ENCODE data around the gene GLUD1.
"Not testable (repeated sequence)": the region's sequence is repeated elsewhere in the genome, so short reads cannot be mapped to it uniquely, and the experiment has no call there.

Gene GLUD1

GRCh38 chr10:87038286-87038717 is 56.3 kb downstream of the GLUD1 start:
- DNase-seq, result no peak

DNA sequence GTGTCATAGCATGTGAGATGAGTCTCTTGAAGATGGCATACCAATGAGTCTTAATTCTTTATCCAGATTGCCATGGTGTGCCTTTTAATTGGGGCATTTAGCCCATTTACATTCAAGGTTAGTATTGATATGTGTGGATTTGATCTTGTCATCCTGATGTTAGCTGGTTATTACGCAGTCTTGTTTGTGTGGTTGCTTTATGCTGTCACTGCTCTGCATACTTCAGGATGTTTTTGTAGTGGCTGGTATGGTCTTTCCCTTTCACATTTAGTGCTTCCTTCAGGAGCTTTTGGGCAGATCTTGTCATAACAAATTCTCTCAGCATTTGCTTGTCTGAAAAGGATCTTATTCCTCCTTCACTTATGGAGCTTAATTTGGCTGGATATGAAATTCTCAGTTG is 58.0 kb downstream of the GLUD1 start:
- DNase-seq, result no peak

DNA sequence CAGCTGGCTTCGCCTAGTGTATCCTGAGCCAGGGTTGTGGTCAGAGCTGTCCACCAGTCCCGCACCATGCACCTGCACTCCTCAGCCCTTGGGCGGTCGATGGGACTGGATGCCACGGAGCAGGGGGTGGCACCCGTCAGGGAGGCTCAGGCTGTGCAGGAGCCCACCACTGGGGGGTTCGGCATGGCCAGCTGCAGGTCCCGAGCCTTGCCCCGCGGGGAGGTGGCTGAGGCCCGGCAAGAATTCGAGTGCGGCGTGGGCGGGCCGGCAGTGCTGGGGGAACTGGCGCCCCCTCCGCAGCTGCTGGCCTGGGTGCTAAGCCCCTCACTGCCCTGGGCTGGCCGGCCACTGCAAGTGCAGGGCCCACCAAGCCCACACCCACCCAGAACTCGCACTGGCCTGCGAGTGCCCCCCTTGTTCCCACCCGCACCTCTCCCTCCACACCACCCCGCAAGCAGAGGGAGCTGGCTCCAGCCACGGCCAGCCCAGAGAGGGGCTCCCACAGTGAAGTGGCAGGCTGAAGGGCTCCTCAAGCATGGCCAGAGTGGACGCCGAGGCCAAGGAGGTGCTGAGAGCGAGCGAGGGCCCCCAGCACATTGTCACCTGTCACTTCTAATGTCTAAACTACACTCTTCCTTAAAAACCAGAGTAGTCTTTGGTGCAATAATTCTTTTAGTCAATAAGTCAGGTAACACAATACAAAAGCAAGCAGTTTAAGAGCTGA is 63.6 kb downstream of the GLUD1 start:
- no peak for DNase-seq

DNA sequence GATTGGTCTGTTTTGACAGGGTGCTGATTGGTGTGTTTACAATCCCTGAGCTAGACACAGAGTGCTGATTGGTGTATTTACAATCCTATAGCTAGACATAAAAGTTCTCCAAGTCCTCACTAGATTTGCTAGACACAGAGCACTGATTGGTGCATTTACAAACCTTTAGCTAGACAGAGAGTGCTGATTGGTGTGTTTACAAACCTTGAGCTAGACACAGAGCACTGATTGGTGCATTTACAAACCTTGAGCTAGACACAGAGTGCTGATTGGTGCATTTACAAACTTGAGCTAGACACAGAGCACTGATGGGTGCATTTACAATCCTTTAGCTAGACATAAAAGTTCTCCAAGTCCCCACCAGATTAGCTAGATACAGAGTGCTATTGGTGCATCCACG is 64.2 kb downstream of the GLUD1 start:
- not testable (repeated sequence) for DNase-seq

- not testable (repeated sequence) for DNase-seq
These were observed 67.7 kb downstream of the GLUD1 start for GRCh38 chr10:87026747-87027508.

GRCh38 chr10:87025285-87025958 is 69.2 kb downstream of the GLUD1 start:
- not testable (repeated sequence) for DNase-seq

GRCh38 chr10:87020056-87020455 is 74.6 kb downstream of the GLUD1 start, which contains the start of gene FAM25A:
Gene FAM25A, plus strand, starts transcription at chr10:87020294. Its CDS starts 31 bp downstream, at chr10:87020325.
- not testable (repeated sequence) for DNase-seq

DNA sequence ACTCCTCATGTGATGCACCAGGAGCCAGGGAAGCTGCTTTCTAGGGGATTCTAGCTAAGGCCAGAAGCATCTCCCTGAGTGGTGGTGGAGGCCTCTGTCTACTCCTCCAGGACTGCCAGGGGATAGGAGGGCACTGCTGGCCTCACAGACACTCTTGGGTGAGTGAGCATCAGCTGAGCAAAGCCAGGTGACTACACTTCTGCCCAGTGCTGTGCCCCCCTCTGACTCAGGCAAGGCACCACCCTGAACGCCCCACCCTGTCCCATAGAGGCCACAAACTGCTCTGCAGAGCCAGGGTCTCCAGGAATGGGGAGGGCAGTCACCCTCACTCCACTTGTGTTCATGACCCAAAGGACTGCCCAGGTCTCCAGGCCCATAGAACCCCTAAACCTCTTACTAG is 75.1 kb downstream of the GLUD1 start:
- DNase-seq, result not testable (repeated sequence)

DNA sequence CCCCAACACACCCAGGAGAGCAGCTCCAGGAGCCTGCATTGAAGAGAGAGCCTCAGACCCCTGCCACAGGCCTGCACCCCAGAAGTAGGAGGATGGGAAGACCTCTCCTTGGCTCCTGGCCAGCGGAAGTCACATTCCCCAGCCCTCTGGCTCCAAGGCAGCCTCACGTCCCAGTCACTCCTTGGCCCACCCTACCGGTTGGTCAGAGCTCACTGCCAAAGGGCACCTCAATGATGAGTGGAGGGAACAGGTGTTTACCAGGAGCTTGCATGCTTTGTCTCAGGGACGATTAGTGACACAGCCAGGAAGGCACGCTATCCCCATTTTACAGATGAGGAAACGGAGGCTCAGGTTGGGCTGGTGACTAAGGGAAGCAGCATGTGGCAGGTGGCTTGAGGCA is 75.6 kb downstream of the GLUD1 start:
- not testable (repeated sequence) for DNase-seq

DNA sequence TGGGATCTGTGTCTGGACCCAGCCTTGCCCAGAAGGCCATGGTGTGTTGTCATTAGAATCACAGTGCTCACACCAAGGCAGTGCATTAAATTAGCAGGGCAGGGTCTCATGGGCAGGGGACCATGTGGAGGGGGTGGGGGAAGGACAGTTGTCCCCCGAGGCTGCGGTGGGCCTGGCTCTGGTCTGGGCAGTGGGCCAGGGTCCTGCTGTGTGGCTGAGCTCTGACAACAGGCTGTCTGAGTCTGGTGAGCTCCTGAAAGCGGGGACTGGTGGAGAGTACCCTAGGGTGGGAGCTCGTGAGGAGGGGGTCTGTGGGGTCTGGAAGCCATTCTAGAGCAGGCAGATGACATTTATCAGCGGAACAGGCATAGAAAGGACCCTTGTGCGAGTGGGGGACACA is 76.5 kb downstream of the GLUD1 start:
- not testable (repeated sequence) for DNase-seq

- DNase-seq, result not testable (repeated sequence)
These were observed 79.5 kb downstream of the GLUD1 start for GRCh38 chr10:87014986-87015716.

- DNase-seq, result not testable (repeated sequence)
These were observed 81.1 kb downstream of the GLUD1 start for GRCh38 chr10:87013528-87013927.

DNA sequence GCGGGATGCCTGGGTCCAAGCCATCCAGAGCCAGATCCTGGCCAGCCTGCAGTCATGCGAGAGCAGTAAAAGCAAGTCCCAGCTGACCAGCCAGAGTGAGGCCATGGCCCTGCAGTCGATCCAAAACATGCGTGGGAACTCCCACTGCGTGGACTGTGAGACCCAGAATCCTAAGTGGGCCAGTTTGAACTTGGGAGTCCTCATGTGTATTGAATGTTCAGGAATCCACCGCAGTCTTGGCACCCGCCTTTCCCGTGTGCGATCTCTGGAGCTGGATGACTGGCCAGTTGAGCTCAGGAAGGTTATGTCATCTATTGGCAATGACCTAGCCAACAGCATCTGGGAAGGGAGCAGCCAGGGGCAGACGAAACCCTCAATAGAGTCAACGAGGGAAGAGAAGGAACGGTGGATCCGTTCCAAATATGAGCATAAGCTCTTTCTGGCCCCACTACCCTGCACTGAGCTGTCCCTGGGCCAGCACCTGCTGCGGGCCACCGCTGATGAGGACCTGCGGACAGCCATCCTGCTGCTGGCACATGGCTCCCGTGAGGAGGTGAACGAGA is 85.4 kb downstream of the GLUD1 start:
- DNase-seq, result not testable (repeated sequence)

- not testable (repeated sequence) for DNase-seq
These were observed 86.3 kb downstream of the GLUD1 start for GRCh38 chr10:87008303-87008702.

GRCh38 chr10:87007674-87008073 is 87.0 kb downstream of the GLUD1 start:
- DNase-seq, result not testable (repeated sequence)

- DNase-seq, result not testable (repeated sequence)
These were observed 87.5 kb downstream of the GLUD1 start for GRCh38 chr10:87007124-87007523.

DNA sequence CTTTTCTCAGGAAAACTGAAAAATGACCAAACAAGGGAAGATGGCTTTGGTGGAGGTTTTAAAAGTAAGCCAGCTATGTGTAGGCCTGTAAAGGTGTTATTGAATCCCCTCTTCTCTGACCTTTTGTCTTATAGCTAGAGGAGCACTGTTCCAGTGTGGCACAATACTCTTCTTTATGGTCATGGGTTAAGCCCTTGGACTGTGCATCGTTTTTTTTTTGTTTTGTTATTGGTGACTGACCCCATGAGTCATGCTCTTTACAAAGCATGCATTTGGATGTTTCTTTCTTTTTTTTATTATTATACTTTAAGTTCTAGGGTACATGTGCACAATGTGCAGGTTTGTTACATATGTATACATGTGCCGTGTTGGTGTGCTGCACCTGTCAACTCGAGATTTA is 94.2 kb downstream of the GLUD1 start:
- no peak for DNase-seq
